ENCODE results near the gene NCAN. TPM values are rescaled to one million over a fixed set of nuclear protein-coding genes. Genes with fewer than 3 reads are reported as not detected.

The NCAN gene
- total RNA-seq, 1 donor from 2014 or later = 0.02 TPM

GRCh38 chr19:19256072-19256969 lies 44.6 kb downstream of the NCAN start:
- DNase-seq (ENCODE audit: low spot score in 2 of 2, unreplicated experiment in 2 of 2) = no peak
- Mint-ChIP-seq H3K27ac (no peak overlapping the region), H3K36me3 (peaks cover 9% of the 10 kb centered on the region), H3K4me3 (no peak overlapping the region), H3K27me3 (ENCODE audit: low read depth) (peaks cover 54% of the 10 kb centered on the region), H3K9me3 (no peaks in the 10 kb centered on the region), H3K4me1 (no peaks in the 10 kb centered on the region)
- TF ChIP-seq CTCF (IDR thresholded peaks at IDR 0.05; ENCODE audit: unreplicated experiment) = no peak

DNA sequence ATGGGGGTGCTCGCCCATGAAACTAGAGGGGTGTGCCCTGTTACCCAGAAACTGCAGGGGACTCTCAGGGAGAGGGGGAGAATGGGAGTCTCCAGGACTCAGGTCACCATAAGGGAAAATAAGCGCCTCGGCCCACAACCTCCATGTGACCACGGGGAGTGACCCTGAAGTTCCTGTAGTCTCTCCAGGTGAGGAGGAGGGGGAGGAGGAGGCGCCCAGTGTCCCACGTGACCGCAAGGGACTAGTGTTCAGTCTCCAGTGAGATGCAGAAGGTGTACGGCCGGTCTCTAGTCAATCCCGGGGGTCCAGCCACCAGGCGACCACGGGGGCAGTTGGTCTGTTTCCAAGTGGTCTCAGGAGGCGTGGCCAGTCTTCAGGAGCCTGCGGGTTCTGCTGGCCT lies 45.4 kb downstream of the NCAN start:
- H3K4me3 Mint-ChIP-seq = no peak overlapping the region
- no peak overlapping the region for H3K27ac Mint-ChIP-seq
- no peak for DNase-seq (ENCODE audit: low spot score in 2 of 2, unreplicated experiment in 2 of 2)
- peaks cover 3% of the 10 kb centered on the region for H3K4me1 Mint-ChIP-seq
- no peak for TF ChIP-seq CTCF (IDR thresholded peaks at IDR 0.05; ENCODE audit: unreplicated experiment)
- peaks cover 51% of the 10 kb centered on the region for H3K27me3 Mint-ChIP-seq (ENCODE audit: low read depth)
- H3K36me3 Mint-ChIP-seq = peaks cover 9% of the 10 kb centered on the region
- H3K9me3 Mint-ChIP-seq = no peaks in the 10 kb centered on the region

DNA sequence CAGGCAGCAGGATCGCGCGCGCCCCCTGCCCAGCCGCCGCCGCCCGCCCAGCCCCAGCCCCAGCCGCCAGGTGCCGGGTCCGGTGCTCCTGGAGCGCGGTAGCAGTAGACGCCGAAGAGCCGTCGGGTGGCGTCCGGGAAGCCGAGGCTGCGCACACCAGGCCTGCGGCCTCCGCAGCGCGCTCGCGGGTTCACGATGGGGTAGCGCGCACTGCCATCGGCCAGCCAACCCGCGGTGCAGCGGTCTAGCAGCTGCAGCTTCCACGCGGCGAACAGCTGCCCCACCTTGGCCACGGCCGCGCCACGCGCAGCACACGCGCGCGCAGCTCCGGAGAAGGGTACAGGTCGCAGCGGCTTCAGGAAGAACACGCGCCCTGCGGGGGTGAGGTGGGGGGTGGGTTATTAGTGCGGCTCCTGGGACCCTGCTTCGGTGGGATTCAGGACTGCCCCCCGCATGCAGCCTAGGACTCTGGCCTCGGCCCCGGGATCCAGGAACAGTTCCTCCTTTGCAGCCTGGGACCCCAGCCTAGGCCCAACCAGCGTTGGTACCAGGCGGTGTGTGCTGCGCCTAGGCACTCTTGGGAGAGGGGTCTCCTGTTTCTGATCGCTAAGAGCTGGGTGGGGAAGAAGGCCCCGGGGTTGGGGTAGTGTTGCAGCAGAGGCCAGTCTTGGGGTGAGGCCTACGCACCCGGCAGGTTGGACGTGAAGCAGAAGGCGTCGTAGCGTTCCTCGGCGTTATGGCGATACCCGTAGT lies 46.3 kb downstream of the NCAN start:
- H3K27me3 Mint-ChIP-seq (ENCODE audit: low read depth) = peaks cover 54% of the 10 kb centered on the region
- H3K4me3 Mint-ChIP-seq = no peak overlapping the region
- no peaks in the 10 kb centered on the region for H3K9me3 Mint-ChIP-seq
- peaks cover 9% of the 10 kb centered on the region for H3K36me3 Mint-ChIP-seq
- no peak for TF ChIP-seq CTCF (IDR thresholded peaks at IDR 0.05; ENCODE audit: unreplicated experiment)
- peaks cover 7% of the 10 kb centered on the region for H3K4me1 Mint-ChIP-seq
- H3K27ac Mint-ChIP-seq = no peak overlapping the region
- DNase-seq (ENCODE audit: low spot score in 2 of 2, unreplicated experiment in 2 of 2) = no peak

DNA sequence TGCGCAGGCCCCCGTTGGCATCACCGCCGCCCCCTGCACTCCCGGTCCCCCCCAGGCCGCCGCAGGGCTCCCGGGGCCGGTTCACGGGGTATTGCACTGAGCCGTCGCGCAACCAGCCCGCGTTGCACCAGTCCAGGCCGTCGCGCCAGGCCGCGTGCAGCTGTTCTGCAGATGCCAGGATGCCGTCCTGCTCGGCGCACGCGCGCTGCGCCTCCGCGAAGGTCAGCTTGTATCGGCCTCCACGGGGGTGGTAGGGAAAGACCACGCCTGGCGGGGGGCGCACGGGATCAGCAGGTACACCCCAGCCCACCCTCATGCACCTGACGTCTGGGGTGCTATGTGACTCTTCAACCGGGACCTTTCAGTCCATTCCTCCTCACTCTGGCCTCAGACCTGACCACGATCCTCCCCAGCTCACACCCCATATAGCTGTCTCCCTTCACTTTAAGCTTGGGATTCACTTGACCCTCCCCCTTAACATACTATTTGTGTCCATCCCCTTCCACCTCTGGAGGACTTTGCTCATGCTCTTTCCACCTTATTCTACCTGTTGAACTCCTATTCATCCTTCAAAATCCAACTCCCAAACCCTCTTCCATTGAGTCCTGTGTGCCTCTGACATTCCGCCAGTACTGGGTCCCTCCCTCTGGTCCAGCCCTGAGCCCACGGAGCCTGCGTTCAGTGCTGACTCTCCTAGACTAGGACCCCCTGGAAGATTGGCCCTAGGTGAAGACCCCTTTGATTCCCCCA lies 47.0 kb downstream of the NCAN start:
- Mint-ChIP-seq H3K36me3 (peaks cover 9% of the 10 kb centered on the region), H3K4me1 (peaks cover 7% of the 10 kb centered on the region), H3K27me3 (ENCODE audit: low read depth) (peaks cover 58% of the 10 kb centered on the region), H3K9me3 (no peaks in the 10 kb centered on the region), H3K4me3 (no peak overlapping the region), H3K27ac (no peak overlapping the region)
- DNase-seq (ENCODE audit: low spot score in 2 of 2, unreplicated experiment in 2 of 2) = no peak
- no peak for TF ChIP-seq CTCF (IDR thresholded peaks at IDR 0.05; ENCODE audit: unreplicated experiment)

DNA sequence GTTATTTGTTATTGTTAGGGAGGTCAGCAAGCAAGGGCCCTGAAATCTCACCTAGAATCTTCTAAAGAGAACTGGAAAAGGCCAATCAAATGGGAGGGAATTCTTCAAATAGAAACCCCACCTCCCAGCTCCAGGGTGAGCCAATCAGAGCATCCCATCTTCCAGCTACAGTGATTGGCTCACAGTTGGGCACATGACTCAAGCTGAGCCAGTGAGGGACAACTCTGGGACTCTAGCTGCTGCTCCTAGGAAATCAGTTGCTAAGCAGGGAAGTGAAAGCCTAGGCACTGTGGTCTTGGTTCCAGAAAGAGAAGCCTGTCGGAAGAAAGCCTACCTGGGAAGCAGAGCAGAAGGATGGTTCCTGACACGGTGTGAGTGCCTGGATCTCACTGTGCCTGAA lies 48.0 kb downstream of the NCAN start:
- Mint-ChIP-seq H3K27me3 (ENCODE audit: low read depth) (peaks cover 63% of the 10 kb centered on the region), H3K27ac (no peak overlapping the region)
- DNase-seq (ENCODE audit: low spot score in 2 of 2, unreplicated experiment in 2 of 2) = no peak

More for the DNA sequence above, 48.0 kb downstream of the NCAN start:
- no peak overlapping the region for H3K4me3 Mint-ChIP-seq
- peaks cover 7% of the 10 kb centered on the region for H3K4me1 Mint-ChIP-seq
- no peak for TF ChIP-seq CTCF (IDR thresholded peaks at IDR 0.05; ENCODE audit: unreplicated experiment)
- peaks cover 9% of the 10 kb centered on the region for H3K36me3 Mint-ChIP-seq
- H3K9me3 Mint-ChIP-seq = no peaks in the 10 kb centered on the region

All from mesothelial cell of epicardium (in vitro differentiated cells).